Measurements from ENCODE around the gene CABLES1.

Gene CABLES1

GRCh38 chr18:23225503-23225902 is 90.2 kb downstream of the CABLES1 start:
- TF ChIP-seq CTCF (IDR thresholded peaks at IDR 0.05; ENCODE audit: low read depth, low read length), result no peak
- no peak overlapping the region for H3K27ac ChIP-seq
- no peaks in the 10 kb centered on the region for H3K36me3 ChIP-seq
- H3K9me3 ChIP-seq (ENCODE audit: severe bottlenecking), result no peaks in the 10 kb centered on the region
- DNase-seq, result no peak
- no peak overlapping the region for H3K4me3 ChIP-seq (ENCODE audit: low read depth, low read length)
- no peaks in the 10 kb centered on the region for H3K27me3 ChIP-seq (ENCODE audit: insufficient read depth, low read depth, severe bottlenecking)

GRCh38 chr18:23226391-23226790 is 91.1 kb downstream of the CABLES1 start:
- Histone ChIP-seq H3K9me3 (ENCODE audit: severe bottlenecking) (no peaks in the 10 kb centered on the region), H3K36me3 (no peaks in the 10 kb centered on the region), H3K4me3 (ENCODE audit: low read depth, low read length) (no peak overlapping the region), H3K27me3 (ENCODE audit: insufficient read depth, low read depth, severe bottlenecking) (no peaks in the 10 kb centered on the region), H3K27ac (no peak overlapping the region)
- TF ChIP-seq CTCF (IDR thresholded peaks at IDR 0.05; ENCODE audit: low read depth, low read length), result no peak
- no peak for DNase-seq

- Histone ChIP-seq H3K9me3 (ENCODE audit: severe bottlenecking) (no peaks in the 10 kb centered on the region), H3K27me3 (ENCODE audit: insufficient read depth, low read depth, severe bottlenecking) (no peaks in the 10 kb centered on the region), H3K27ac (no peak overlapping the region), H3K36me3 (no peaks in the 10 kb centered on the region), H3K4me3 (ENCODE audit: low read depth, low read length) (no peak overlapping the region)
- TF ChIP-seq CTCF (IDR thresholded peaks at IDR 0.05; ENCODE audit: low read depth, low read length), result no peak
- DNase-seq, result no peak
Observed at GRCh38 chr18:23226930-23227725, 91.8 kb downstream of the CABLES1 start.

GRCh38 chr18:23227726-23228070 is 92.4 kb downstream of the CABLES1 start:
- Histone ChIP-seq H3K9me3 (ENCODE audit: severe bottlenecking) (no peaks in the 10 kb centered on the region), H3K36me3 (no peaks in the 10 kb centered on the region)

GRCh38 chr18:23228102-23229061 is 93.1 kb downstream of the CABLES1 start:
- no peaks in the 10 kb centered on the region for H3K9me3 ChIP-seq (ENCODE audit: severe bottlenecking)
- no peaks in the 10 kb centered on the region for H3K27me3 ChIP-seq (ENCODE audit: insufficient read depth, low read depth, severe bottlenecking)
- no peak overlapping the region for H3K4me3 ChIP-seq (ENCODE audit: low read depth, low read length)
- H3K27ac ChIP-seq, result no peak overlapping the region
- H3K36me3 ChIP-seq, result no peaks in the 10 kb centered on the region
- no peak for TF ChIP-seq CTCF (IDR thresholded peaks at IDR 0.05; ENCODE audit: low read depth, low read length)
- no peak for DNase-seq

More at GRCh38 chr18:23227726-23228070, 92.4 kb downstream of the CABLES1 start:
- H3K27ac ChIP-seq, result no peak overlapping the region
- H3K4me3 ChIP-seq (ENCODE audit: low read depth, low read length), result no peak overlapping the region
- no peak for DNase-seq
- no peak for TF ChIP-seq CTCF (IDR thresholded peaks at IDR 0.05; ENCODE audit: low read depth, low read length)
- H3K27me3 ChIP-seq (ENCODE audit: insufficient read depth, low read depth, severe bottlenecking), result no peaks in the 10 kb centered on the region

Measured in WERI-Rb-1 (cell line).